Upper lobe of left lung (tissue), 4 donors: ENCODE measurements around the gene SSC5D.

Experiments used
- POLR2AphosphoS5 ChIP-seq, 2 donors: sonication (generic); formaldehyde crosslinking; IDR thresholded peaks; one replicate each; pipeline ENCODE4 v1.5.1; 2017; ENCODE audit warnings: antibody characterized with exemption in 2 of 2
- TF ChIP-seq, protein P1 (sequence below), 6 experiments: fragments of 450-650 bp in 4 of 6; fragments of 200-600 bp in 2 of 6; sonication (generic) in 2 of 6; IDR thresholded peaks; one replicate each; pipeline ENCODE4 v1.5.1; 2016 to 2019; ENCODE audit warnings: antibody characterized with exemption in 6 of 6

DNA sequence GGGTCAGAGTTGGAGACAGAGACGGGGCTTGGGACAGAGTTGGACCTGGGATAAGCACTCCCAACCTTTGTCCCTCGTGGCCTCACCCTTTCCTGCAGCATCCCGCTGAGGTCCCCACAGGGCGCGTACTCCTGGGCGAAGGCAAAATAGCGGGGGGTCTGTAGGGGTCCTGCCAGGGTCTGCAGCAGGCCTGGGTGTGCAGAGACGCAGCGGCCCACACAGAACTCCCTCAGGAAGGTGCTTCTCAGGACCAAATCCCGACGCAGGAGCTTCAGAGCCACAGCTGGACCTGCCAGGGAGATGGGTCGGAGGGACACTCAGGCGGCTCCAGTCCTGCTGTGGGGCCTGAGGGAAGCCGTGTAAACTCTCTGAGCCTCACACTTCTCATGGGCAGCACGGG lies 55.8 kb downstream of the SSC5D start:
- no peak for TF ChIP-seq POLR2AphosphoS5 (IDR thresholded peaks at IDR 0.05)
- TF ChIP-seq, protein P1, sequence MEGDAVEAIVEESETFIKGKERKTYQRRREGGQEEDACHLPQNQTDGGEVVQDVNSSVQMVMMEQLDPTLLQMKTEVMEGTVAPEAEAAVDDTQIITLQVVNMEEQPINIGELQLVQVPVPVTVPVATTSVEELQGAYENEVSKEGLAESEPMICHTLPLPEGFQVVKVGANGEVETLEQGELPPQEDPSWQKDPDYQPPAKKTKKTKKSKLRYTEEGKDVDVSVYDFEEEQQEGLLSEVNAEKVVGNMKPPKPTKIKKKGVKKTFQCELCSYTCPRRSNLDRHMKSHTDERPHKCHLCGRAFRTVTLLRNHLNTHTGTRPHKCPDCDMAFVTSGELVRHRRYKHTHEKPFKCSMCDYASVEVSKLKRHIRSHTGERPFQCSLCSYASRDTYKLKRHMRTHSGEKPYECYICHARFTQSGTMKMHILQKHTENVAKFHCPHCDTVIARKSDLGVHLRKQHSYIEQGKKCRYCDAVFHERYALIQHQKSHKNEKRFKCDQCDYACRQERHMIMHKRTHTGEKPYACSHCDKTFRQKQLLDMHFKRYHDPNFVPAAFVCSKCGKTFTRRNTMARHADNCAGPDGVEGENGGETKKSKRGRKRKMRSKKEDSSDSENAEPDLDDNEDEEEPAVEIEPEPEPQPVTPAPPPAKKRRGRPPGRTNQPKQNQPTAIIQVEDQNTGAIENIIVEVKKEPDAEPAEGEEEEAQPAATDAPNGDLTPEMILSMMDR (IDR thresholded peaks at IDR 0.05), result no peak
